DND-41 (cell line): Measurements from ENCODE around the gene GJB2.

ENCODE experiments used
- ATAC-seq: fragments of 200-7000 bp; cut with Tn5 transposase; 3 replicates; pipeline ENCODE4 v1.9.1; 2021; ENCODE audit warnings: low read depth; ENCODE audit not compliant: insufficient read depth
- DNase-seq: peaks from one replicate; pipeline ENCODE4 v3.0.0-alpha.2; 2020
- H2AFZ ChIP-seq: 2 replicates; pipeline ENCODE4 v1.6.0; 2012; ENCODE audit warnings: low read depth, low read length
- H3K27ac ChIP-seq: 2 replicates; pipeline ENCODE4 v1.5.1; 2012; ENCODE audit warnings: low read length, inconsistent platforms
- H3K27me3 ChIP-seq: fragments of 200-600 bp; sonication (generic); 2 replicates; pipeline ENCODE4 v1.6.0; 2012; ENCODE audit warnings: low read length, mild to moderate bottlenecking, inconsistent platforms; ENCODE audit not compliant: insufficient read depth, poor library complexity
- H3K36me3 ChIP-seq: 2 replicates; pipeline ENCODE4 v1.5.1; 2012; ENCODE audit warnings: low read length, inconsistent platforms; ENCODE audit not compliant: insufficient read depth
- H3K4me1 ChIP-seq: 2 replicates; pipeline ENCODE4 v1.5.1; 2012; ENCODE audit warnings: mild to moderate bottlenecking, low read length; ENCODE audit not compliant: insufficient read depth
- H3K4me2 ChIP-seq: 2 replicates; pipeline ENCODE4 v1.6.0; 2012; ENCODE audit warnings: mild to moderate bottlenecking, moderate library complexity, low read length, inconsistent platforms; ENCODE audit not compliant: insufficient read depth
- H3K4me3 ChIP-seq, 2 experiments: fragments of 200-600 bp in 1 of 2; shearing (Covaris generic) in 1 of 2; 2 replicates each; pipeline ENCODE4 v1.5.1; 2012 to 2016; ENCODE audit warnings: inconsistent platforms in 2 of 2, low read length in 2 of 2, mild to moderate bottlenecking in 2 of 2, low read depth in 1 of 2, moderate library complexity in 1 of 2
- H3K79me2 ChIP-seq: 2 replicates; pipeline ENCODE4 v1.6.0; 2012; ENCODE audit warnings: low read length, inconsistent platforms; ENCODE audit not compliant: insufficient read depth
- H3K9ac ChIP-seq: 2 replicates; pipeline ENCODE4 v1.6.0; 2012; ENCODE audit warnings: low read depth, mild to moderate bottlenecking, inconsistent platforms, low read length, moderate library complexity
- H3K9me3 ChIP-seq: 2 replicates; pipeline ENCODE4 v1.5.1; 2012; ENCODE audit warnings: low read length, moderate library complexity, mild to moderate bottlenecking, inconsistent platforms; ENCODE audit not compliant: insufficient read depth, severe bottlenecking
- H4K20me1 ChIP-seq: 2 replicates; pipeline ENCODE4 v1.6.0; 2012; ENCODE audit warnings: low read length; ENCODE audit not compliant: insufficient read depth
- EZH2 ChIP-seq: IDR thresholded peaks from 3 replicates; pipeline ENCODE4 v1.6.1; 2012; ENCODE audit warnings: borderline replicate concordance, low read depth, mild to moderate bottlenecking, moderate library complexity, low read length, inconsistent platforms; ENCODE audit not compliant: severe bottlenecking
- TF ChIP-seq, protein P1 (sequence below): IDR thresholded peaks from 2 replicates; pipeline ENCODE4 v1.5.1; 2012; ENCODE audit warnings: borderline replicate concordance, low read length, moderate library complexity, mild to moderate bottlenecking; ENCODE audit not compliant: poor library complexity, severe bottlenecking; ENCODE audit errors: extremely low read depth

Gene GJB2

DNA sequence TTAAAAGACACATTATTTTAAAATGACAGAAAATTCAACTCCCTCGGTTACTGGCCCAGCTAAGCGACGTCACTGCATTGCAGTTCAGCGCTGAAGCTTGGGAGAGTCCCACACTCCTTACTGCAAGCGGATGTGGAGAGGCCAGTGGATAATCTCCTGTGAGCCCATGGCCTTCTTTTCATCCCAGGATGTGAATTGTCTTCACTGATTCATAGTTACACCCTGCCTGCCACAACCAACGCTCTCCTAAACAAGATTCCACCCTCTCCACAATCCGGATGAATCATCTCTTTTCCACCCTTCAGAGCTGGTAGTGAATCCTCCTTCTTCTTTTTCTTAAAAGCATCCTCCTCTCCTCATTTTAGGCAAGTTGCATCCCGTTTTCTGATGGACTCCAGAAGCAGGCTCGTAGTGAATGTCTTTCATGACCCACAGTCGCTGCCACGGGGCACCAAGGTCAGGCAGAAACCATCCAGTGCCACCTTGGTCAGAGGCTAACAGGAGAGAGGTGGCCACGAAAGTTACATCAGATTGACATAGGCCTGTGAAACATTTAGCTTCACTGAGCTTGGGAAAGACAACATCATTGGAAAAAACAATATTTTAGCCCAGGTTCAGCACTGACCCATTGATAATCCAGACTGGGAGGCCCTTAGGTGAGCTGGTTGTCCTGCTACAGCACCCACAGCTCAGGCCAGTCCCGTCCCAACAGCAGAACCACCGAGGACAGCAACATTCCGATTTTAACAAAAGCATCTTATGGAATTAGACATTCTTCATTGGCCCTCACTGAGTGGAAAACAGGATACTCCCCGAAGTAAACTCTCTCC lies 2.0 kb downstream of the GJB2 start:
- Histone ChIP-seq H3K79me2 (no peaks in the 10 kb centered on the region), H2AFZ (no peak overlapping the region), H3K9ac (no peak overlapping the region), H3K27me3 (peaks cover 49% of the 10 kb centered on the region), H3K4me1 (peaks cover 11% of the 10 kb centered on the region), H3K4me2 (no peak overlapping the region), H3K27ac (no peak overlapping the region), H3K4me3 (no peak overlapping the region), H3K36me3 (no peaks in the 10 kb centered on the region), H4K20me1 (no peaks in the 10 kb centered on the region; the same call in 1 of the 2 replicates), H3K9me3 (no peaks in the 10 kb centered on the region)
- TF ChIP-seq, protein P1, sequence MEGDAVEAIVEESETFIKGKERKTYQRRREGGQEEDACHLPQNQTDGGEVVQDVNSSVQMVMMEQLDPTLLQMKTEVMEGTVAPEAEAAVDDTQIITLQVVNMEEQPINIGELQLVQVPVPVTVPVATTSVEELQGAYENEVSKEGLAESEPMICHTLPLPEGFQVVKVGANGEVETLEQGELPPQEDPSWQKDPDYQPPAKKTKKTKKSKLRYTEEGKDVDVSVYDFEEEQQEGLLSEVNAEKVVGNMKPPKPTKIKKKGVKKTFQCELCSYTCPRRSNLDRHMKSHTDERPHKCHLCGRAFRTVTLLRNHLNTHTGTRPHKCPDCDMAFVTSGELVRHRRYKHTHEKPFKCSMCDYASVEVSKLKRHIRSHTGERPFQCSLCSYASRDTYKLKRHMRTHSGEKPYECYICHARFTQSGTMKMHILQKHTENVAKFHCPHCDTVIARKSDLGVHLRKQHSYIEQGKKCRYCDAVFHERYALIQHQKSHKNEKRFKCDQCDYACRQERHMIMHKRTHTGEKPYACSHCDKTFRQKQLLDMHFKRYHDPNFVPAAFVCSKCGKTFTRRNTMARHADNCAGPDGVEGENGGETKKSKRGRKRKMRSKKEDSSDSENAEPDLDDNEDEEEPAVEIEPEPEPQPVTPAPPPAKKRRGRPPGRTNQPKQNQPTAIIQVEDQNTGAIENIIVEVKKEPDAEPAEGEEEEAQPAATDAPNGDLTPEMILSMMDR, result no peak
- no peak for TF ChIP-seq EZH2
- ATAC-seq, result no peak
- DNase-seq, result no peak

DNA sequence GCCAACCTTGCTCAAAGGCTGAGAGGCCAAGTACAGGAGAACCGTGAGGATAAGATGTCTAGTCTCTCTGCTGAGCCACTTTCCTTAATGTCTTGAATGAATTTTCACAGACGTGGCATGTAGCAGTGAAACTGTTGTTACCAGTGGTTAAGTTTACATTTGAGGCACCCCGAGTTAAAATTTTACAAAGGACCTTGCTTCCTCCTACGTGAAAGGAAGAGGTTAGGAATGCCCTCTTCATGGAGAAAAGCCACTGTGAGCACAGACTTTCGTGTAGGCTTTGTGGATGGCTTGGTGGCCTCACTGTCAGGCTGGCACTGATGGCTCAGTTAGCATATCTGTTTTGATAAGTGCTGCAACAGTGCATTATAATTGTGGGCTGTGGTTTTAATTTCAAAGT lies 2.7 kb downstream of the GJB2 start:
- H3K36me3 ChIP-seq, result no peaks in the 10 kb centered on the region
- H3K9me3 ChIP-seq, result no peaks in the 10 kb centered on the region
- H3K9ac ChIP-seq, result no peak overlapping the region
- H3K4me3 ChIP-seq, result no peak overlapping the region
- peaks cover 44% of the 10 kb centered on the region for H3K27me3 ChIP-seq
- H3K4me2 ChIP-seq, result no peak overlapping the region
- no peaks in the 10 kb centered on the region for H3K79me2 ChIP-seq
- no peak overlapping the region for H3K27ac ChIP-seq
- no peak overlapping the region for H2AFZ ChIP-seq
- DNase-seq, result no peak
- H3K4me1 ChIP-seq, result peaks cover 11% of the 10 kb centered on the region
- no peaks in the 10 kb centered on the region; the same call in 1 of the 2 replicates for H4K20me1 ChIP-seq
- TF ChIP-seq, protein P1, result no peak
- no peak for TF ChIP-seq EZH2
- ATAC-seq, result no peak

DNA sequence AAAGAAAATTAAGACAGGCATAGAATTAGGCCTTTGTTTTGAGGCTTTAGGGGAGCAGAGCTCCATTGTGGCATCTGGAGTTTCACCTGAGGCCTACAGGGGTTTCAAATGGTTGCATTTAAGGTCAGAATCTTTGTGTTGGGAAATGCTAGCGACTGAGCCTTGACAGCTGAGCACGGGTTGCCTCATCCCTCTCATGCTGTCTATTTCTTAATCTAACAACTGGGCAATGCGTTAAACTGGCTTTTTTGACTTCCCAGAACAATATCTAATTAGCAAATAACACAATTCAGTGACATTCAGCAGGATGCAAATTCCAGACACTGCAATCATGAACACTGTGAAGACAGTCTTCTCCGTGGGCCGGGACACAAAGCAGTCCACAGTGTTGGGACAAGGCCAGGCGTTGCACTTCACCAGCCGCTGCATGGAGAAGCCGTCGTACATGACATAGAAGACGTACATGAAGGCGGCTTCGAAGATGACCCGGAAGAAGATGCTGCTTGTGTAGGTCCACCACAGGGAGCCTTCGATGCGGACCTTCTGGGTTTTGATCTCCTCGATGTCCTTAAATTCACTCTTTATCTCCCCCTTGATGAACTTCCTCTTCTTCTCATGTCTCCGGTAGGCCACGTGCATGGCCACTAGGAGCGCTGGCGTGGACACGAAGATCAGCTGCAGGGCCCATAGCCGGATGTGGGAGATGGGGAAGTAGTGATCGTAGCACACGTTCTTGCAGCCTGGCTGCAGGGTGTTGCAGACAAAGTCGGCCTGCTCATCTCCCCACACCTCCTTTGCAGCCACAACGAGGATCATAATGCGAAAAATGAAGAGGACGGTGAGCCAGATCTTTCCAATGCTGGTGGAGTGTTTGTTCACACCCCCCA lies 3.8 kb downstream of the GJB2 start:
- no peak for ATAC-seq
- Histone ChIP-seq H2AFZ (no peak overlapping the region), H3K27me3 (peaks cover 32% of the 10 kb centered on the region), H3K4me3 (no peak overlapping the region), H3K79me2 (no peaks in the 10 kb centered on the region), H4K20me1 (no peaks in the 10 kb centered on the region; the same call in 1 of the 2 replicates), H3K9me3 (no peaks in the 10 kb centered on the region), H3K36me3 (no peaks in the 10 kb centered on the region), H3K4me2 (no peak overlapping the region), H3K27ac (no peak overlapping the region), H3K9ac (no peak overlapping the region), H3K4me1 (peaks cover 9% of the 10 kb centered on the region)
- DNase-seq, result no peak
- TF ChIP-seq, protein P1, result no peak
- TF ChIP-seq EZH2, result no peak
